Spleen (tissue), 11 donors: ENCODE data around the gene RMC1. TPM values are rescaled to one million over a fixed set of nuclear protein-coding genes. Genes with fewer than 3 reads are reported as not detected.

Source experiments
- DNase-seq: peaks from one replicate; pipeline ENCODE4 v3.0.0-alpha.2; 2020
- H3K27ac ChIP-seq, 8 donors: fragments of 200-600 bp; sonication (generic) in 7 of 8; 1 replicate in 4 of 8; 2 replicates in 4 of 8; pipeline versions ENCODE4 v1.5.0 to v1.8.0; 2016 to 2021; ENCODE audit warnings: inconsistent platforms in 4 of 8, mild to moderate bottlenecking in 4 of 8, moderate library complexity in 1 of 8
- H3K27me3 ChIP-seq, 7 donors: fragments of 200-600 bp; sonication (generic) in 6 of 7; replicated peaks in 1 of 7; 1 replicate in 4 of 7; 2 replicates in 3 of 7; pipeline versions ENCODE4 v1.5.0 to v1.8.0; 2016 to 2021; ENCODE audit warnings: inconsistent platforms in 3 of 7, mild to moderate bottlenecking in 1 of 7
- H3K36me3 ChIP-seq, 6 donors: fragments of 200-600 bp; sonication (generic) in 5 of 6; 1 replicate in 4 of 6; 2 replicates in 2 of 6; pipeline versions ENCODE4 v1.5.0 to v1.8.0; 2016 to 2021; ENCODE audit warnings: inconsistent platforms in 2 of 6
- H3K4me1 ChIP-seq, 6 donors: fragments of 200-600 bp; sonication (generic) in 5 of 6; 1 replicate in 3 of 6; 2 replicates in 3 of 6; pipeline versions ENCODE4 v1.5.0 to v1.8.0; 2016 to 2021; ENCODE audit warnings: inconsistent platforms in 3 of 6
- H3K4me3 ChIP-seq, 8 donors: fragments of 200-600 bp; sonication (generic) in 7 of 8; 1 replicate in 4 of 8; 2 replicates in 4 of 8; pipeline versions ENCODE4 v1.5.0 to v1.8.0; 2016 to 2021; ENCODE audit warnings: inconsistent platforms in 4 of 8, mild to moderate bottlenecking in 4 of 8, moderate library complexity in 2 of 8
- H3K9me3 ChIP-seq, 8 donors: fragments of 200-600 bp; sonication (generic) in 7 of 8; 1 replicate in 4 of 8; 2 replicates in 4 of 8; pipeline versions ENCODE4 v1.5.0 to v1.8.0; 2016 to 2021; ENCODE audit warnings: inconsistent platforms in 4 of 8
- POLR2A ChIP-seq, 3 donors: fragments of 450-650 bp; IDR thresholded peaks; one replicate each; pipeline ENCODE4 v1.5.1; 2017; ENCODE audit warnings: antibody characterized with exemption in 3 of 3, mild to moderate bottlenecking in 1 of 3
- POLR2AphosphoS5 ChIP-seq, 3 donors: sonication (generic); formaldehyde crosslinking; IDR thresholded peaks; one replicate each; pipeline ENCODE4 v1.5.1; 2017; ENCODE audit warnings: antibody characterized with exemption in 3 of 3
- WGBS, 5 donors: extraction: QIAGEN DNeasy Blood & Tissue Kit in 3 of 5; methylation state at CpG; one replicate each; pipeline versions ENCODE4 v1.1.5 to v1.1.7; 2013 to 2018; 5-methylcytosine and 5-hydroxymethylcytosine counted together
- intact Hi-C: fragments of 100-400 bp; cut with DNase I; formaldehyde crosslinking; loops from one replicate; pipeline ENCODE4 v1.15.0; 2023; ENCODE audit warnings: low total_unique reads
- polyA plus RNA-seq, 3 donors: library from polyadenylated mRNA; stranded (reverse); fragments of 200-250 nt; gene quantifications; one replicate each; pipeline ENCODE4 v1.2.1, GENCODE V29; 2013
- small RNA-seq, 4 donors: library from RNA; depleted of rRNA; stranded (forward); fragments of <200 nt; gene quantifications; one replicate each; pipeline ENCODE3, GENCODE V24; 2016
- total RNA-seq, 7 donors: library from RNA; depleted of rRNA in 3 of 7; stranded (reverse); fragments of >200 nt in 3 of 7; fragmentation: NEBNext Ultra II Directional in 4 of 7; extraction: Animal tissue kit (Norgen Biotek cat#: 25700) in 4 of 7; gene quantifications; one replicate each; pipeline versions ENCODE4 v1.1.0 to v1.2.1, GENCODE V29; 2016 to 2021
- TF ChIP-seq, protein P1 (sequence below), 11 experiments: fragments of 200-600 bp in 7 of 11; fragments of 450-650 bp in 4 of 11; sonication (generic) in 4 of 11; IDR thresholded peaks in 8 of 11; conservative IDR thresholded peaks in 3 of 11; 1 replicate in 7 of 11; 2 replicates in 4 of 11; pipeline versions ENCODE4 v1.4.0 to v1.8.0; 2016 to 2021; ENCODE audit warnings: antibody characterized with exemption in 11 of 11, inconsistent platforms in 4 of 11, mild to moderate bottlenecking in 1 of 11
- donor health status: healthy with polysubstance abuse.
- donor health status: DM: no; HTN: no; CAD: no; lungs with moderate emphysema.
- donor health status: DM: no; HTN: no; CAD: no.
- donor health status: Bipolar disorder and iron deficiency.
- donor health status: healthy.
- donor health status: DM: no; HTN: no; CAD: no.
- donor health status: DM: yes; HTN: yes; CAD: no.

Gene RMC1
- total and polyA plus RNA-seq, 10 donors = 29.5 to 74.7 (median 45.2) TPM

GRCh38 chr18:23578891-23579653 lies 75.8 kb downstream of the RMC1 start:
- DNase-seq = no peak
- WGBS, 5 donors = 83 to 91% (median 87%) methylated on average over 8 of the region's 8 CpGs
- Histone ChIP-seq H3K27me3 (no peaks in the 10 kb centered on the region), H3K9me3 (no peaks in the 10 kb centered on the region), H3K27ac (peak overlapping the region in 3 of 8 donors; percentile 21 to 54 (median 23)), H3K4me3 (no peak overlapping the region), H3K36me3 (peaks cover 0 to 45% (median 9%) of the 10 kb centered on the region in 6 donors), H3K4me1 (peaks cover 12 to 78% (median 52%) of the 10 kb centered on the region in 6 donors)
- no peak for TF ChIP-seq POLR2A (IDR thresholded peaks at IDR 0.05)
- TF ChIP-seq, protein P1, sequence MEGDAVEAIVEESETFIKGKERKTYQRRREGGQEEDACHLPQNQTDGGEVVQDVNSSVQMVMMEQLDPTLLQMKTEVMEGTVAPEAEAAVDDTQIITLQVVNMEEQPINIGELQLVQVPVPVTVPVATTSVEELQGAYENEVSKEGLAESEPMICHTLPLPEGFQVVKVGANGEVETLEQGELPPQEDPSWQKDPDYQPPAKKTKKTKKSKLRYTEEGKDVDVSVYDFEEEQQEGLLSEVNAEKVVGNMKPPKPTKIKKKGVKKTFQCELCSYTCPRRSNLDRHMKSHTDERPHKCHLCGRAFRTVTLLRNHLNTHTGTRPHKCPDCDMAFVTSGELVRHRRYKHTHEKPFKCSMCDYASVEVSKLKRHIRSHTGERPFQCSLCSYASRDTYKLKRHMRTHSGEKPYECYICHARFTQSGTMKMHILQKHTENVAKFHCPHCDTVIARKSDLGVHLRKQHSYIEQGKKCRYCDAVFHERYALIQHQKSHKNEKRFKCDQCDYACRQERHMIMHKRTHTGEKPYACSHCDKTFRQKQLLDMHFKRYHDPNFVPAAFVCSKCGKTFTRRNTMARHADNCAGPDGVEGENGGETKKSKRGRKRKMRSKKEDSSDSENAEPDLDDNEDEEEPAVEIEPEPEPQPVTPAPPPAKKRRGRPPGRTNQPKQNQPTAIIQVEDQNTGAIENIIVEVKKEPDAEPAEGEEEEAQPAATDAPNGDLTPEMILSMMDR (IDR thresholded peaks at IDR 0.05 in 8 of 11, conservative IDR thresholded peaks at IDR 0.05 in 3 of 11) = no peak
- TF ChIP-seq POLR2AphosphoS5 (IDR thresholded peaks at IDR 0.05) = no peak
- intact Hi-C loops = no loop called here

GRCh38 chr18:23580677-23581367 lies 77.5 kb downstream of the RMC1 start:
- 84 to 96% (median 93%) methylated on average over 6 of the region's 6 CpGs for WGBS, 5 donors
- H3K27ac ChIP-seq = no peak overlapping the region
- no peak for DNase-seq

More at GRCh38 chr18:23580677-23581367, 77.5 kb downstream of the RMC1 start:
- peaks cover 0 to 37% (median 8%) of the 10 kb centered on the region in 6 donors for H3K36me3 ChIP-seq
- intact Hi-C loops = no loop called here
- no peak for TF ChIP-seq POLR2A (IDR thresholded peaks at IDR 0.05)
- no peak for TF ChIP-seq POLR2AphosphoS5 (IDR thresholded peaks at IDR 0.05)
- TF ChIP-seq, protein P1 (IDR thresholded peaks at IDR 0.05 in 8 of 11, conservative IDR thresholded peaks at IDR 0.05 in 3 of 11) = no peak
- no peaks in the 10 kb centered on the region for H3K9me3 ChIP-seq
- H3K27me3 ChIP-seq = no peaks in the 10 kb centered on the region
- no peak overlapping the region for H3K4me3 ChIP-seq
- peaks cover 13 to 78% (median 55%) of the 10 kb centered on the region in 6 donors for H3K4me1 ChIP-seq

Small RNA genes lying within 50 kb of the gene (small RNA-seq; reads per million reads assigned to genes)
- gene AC026634.1 (0 reads per million in 4 donors), gene RF00019 (0 reads per million in 4 donors)

Other genes with a start within 250 kb of the RMC1 start
- 10 to 100 TPM; 57.6 to 96.1 (median 71.3) TPM for gene RIOK3, start 50.2 kb upstream of the RMC1 start, total RNA-seq
- gene RIOK3, start 50.2 kb upstream of the RMC1 start, polyA plus RNA-seq = 10 to 100 TPM; 33.0 to 41.4 (median 39.3) TPM
- gene NPC1, start 83.0 kb downstream of the RMC1 start, total RNA-seq = 10 to 100 TPM; 47.2 to 84.2 (median 68.9) TPM
- 10 to 100 TPM in 2 of 3 donors, 1 to 10 TPM in 1; 8.1 to 13.3 (median 11.2) TPM for gene NPC1, start 83.0 kb downstream of the RMC1 start, polyA plus RNA-seq
- gene ANKRD29, start 159.4 kb downstream of the RMC1 start, total RNA-seq = 1 to 10 TPM; 1.6 to 7.3 (median 3.0) TPM
- gene ANKRD29, start 159.4 kb downstream of the RMC1 start, polyA plus RNA-seq = 10 to 100 TPM in 1 of 3 donors, 1 to 10 TPM in 2; 4.1 to 10.6 (median 7.2) TPM
- gene LAMA3, start 185.9 kb downstream of the RMC1 start, total RNA-seq = 1 to 10 TPM; 1.8 to 7.1 (median 3.6) TPM
- 1 to 10 TPM; 1.3 to 5.6 (median 1.8) TPM for gene LAMA3, start 185.9 kb downstream of the RMC1 start, polyA plus RNA-seq